Muscle of leg (tissue), 16 donors: ENCODE results near the gene KDR. TPM values are rescaled to one million over a fixed set of nuclear protein-coding genes. Genes with fewer than 3 reads are reported as not detected.

Experiments used
- DNase-seq: peaks from one replicate; pipeline ENCODE4 v3.0.0; 2013
- H3K27ac ChIP-seq: one replicate; pipeline ENCODE4 v1.5.1; 2013; ENCODE audit warnings: mild to moderate bottlenecking, low read length, control low read depth
- H3K27me3 ChIP-seq: one replicate; pipeline ENCODE4 v1.6.1; 2013; ENCODE audit warnings: low read length; ENCODE audit not compliant: control insufficient read depth, insufficient read depth
- H3K36me3 ChIP-seq: one replicate; pipeline ENCODE4 v1.6.1; 2013; ENCODE audit warnings: low read length; ENCODE audit not compliant: control insufficient read depth, insufficient read depth
- H3K4me1 ChIP-seq: one replicate; pipeline ENCODE4 v1.6.1; 2013; ENCODE audit warnings: low read length; ENCODE audit not compliant: control insufficient read depth, insufficient read depth
- H3K4me3 ChIP-seq: one replicate; pipeline ENCODE4 v1.5.1; 2013; ENCODE audit warnings: low read length, control low read depth
- H3K9me3 ChIP-seq: replicated peaks from 2 replicates; pipeline ENCODE4 v1.6.1; 2013; ENCODE audit warnings: low read depth, low read length; ENCODE audit not compliant: control insufficient read depth
- WGBS: methylation state at CpG from one replicate; pipeline ENCODE4 v1.1.5; 2013; ENCODE audit warnings: missing lambda C conversion rate; ENCODE audit not compliant: insufficient coverage; 5-methylcytosine and 5-hydroxymethylcytosine counted together
- long read RNA-seq, 11 donors: transcript quantifications; one replicate each; lab custom pipeline, GENCODE V29; 2026
- polyA plus RNA-seq, 8 donors: library from polyadenylated mRNA; unstranded; fragments of 120-200 nt; gene quantifications; one replicate each; pipeline versions ENCODE4 v1.2.1 to v1.2.3, GENCODE V29; 2013; ENCODE audit warnings: inconsistent platforms in 1 of 8, low replicate concordance in 1 of 8; ENCODE audit not compliant: insufficient read length in 8 of 8, insufficient read depth in 1 of 8
- total RNA-seq: library from RNA; stranded (reverse); fragments of 120-200 nt; gene quantifications from one replicate; pipeline ENCODE4 v1.2.4, GENCODE V29; 2013

Gene KDR
- total RNA-seq (48.9 TPM), polyA plus RNA-seq (10 to 100 TPM; 39.1 to 60.7 (median 48.9) TPM)
- long read RNA-seq, donor 1, full-length matches to known transcripts = 1 of 6 reads
- long read RNA-seq, donor 1, partial matches to known transcripts = 5 of 6 reads
- long read RNA-seq, donor 1, other reads (novel, unspliced or antisense) = 0 of 6 reads
- long read RNA-seq, donor 2 = 0 reads
- long read RNA-seq, donor 3, full-length matches to known transcripts = 2 of 13 reads
- long read RNA-seq, donor 3, partial matches to known transcripts = 11 of 13 reads
- long read RNA-seq, donor 3, other reads (novel, unspliced or antisense) = 0 of 13 reads
- long read RNA-seq, donor 4, full-length matches to known transcripts = 4 of 4 reads
- long read RNA-seq, donor 4, partial matches to known transcripts = 0 of 4 reads
- long read RNA-seq, donor 4, other reads (novel, unspliced or antisense) = 0 of 4 reads
- long read RNA-seq, donor 5, full-length matches to known transcripts = 3 of 54 reads
- long read RNA-seq, donor 5, partial matches to known transcripts = 51 of 54 reads
- long read RNA-seq, donor 5, other reads (novel, unspliced or antisense) = 0 of 54 reads
- long read RNA-seq, donor 6, full-length matches to known transcripts = 4 of 4 reads
- long read RNA-seq, donor 6, partial matches to known transcripts = 0 of 4 reads
- long read RNA-seq, donor 6, other reads (novel, unspliced or antisense) = 0 of 4 reads
- long read RNA-seq, donor 7, full-length matches to known transcripts = 2 of 8 reads
- long read RNA-seq, donor 7, partial matches to known transcripts = 6 of 8 reads
- long read RNA-seq, donor 7, other reads (novel, unspliced or antisense) = 0 of 8 reads
- long read RNA-seq, donor 8, full-length matches to known transcripts = 3 of 3 reads
- long read RNA-seq, donor 8, partial matches to known transcripts = 0 of 3 reads
- long read RNA-seq, donor 8, other reads (novel, unspliced or antisense) = 0 of 3 reads
- long read RNA-seq, donor 9, partial matches to known transcripts = 5 of 6 reads
- long read RNA-seq, donor 9, other reads (novel, unspliced or antisense) = 0 of 6 reads
- long read RNA-seq, donor 10, full-length matches to known transcripts = 8 of 13 reads
- long read RNA-seq, donor 10, partial matches to known transcripts = 5 of 13 reads
- long read RNA-seq, donor 10, other reads (novel, unspliced or antisense) = 0 of 13 reads
- long read RNA-seq, donor 11, full-length matches to known transcripts = 1 of 1 reads
- long read RNA-seq, donor 11, partial matches to known transcripts = 0 of 1 reads
- long read RNA-seq, donor 11, other reads (novel, unspliced or antisense) = 0 of 1 reads

GRCh38 chr4:55125087-55125721, at the start of gene KDR:
KDR (minus strand) TSS chr4:55125595; CDS start chr4:55125293, 302 bp downstream.
- H3K4me1 ChIP-seq = peaks cover 15% of the 10 kb centered on the region
- H3K4me3 ChIP-seq = peak within 1 kb of the TSS; percentile 58
- DNase-seq = peak; percentile 43
- H3K9me3 ChIP-seq = no peaks in the 10 kb centered on the region
- WGBS = under 1% methylated on average over 46 of the region's 57 CpGs
- H3K27me3 ChIP-seq = peaks cover 25% of the 10 kb centered on the region
- no peaks in the 10 kb centered on the region for H3K36me3 ChIP-seq
- H3K27ac ChIP-seq = peak within 1 kb of the TSS; percentile 35

GRCh38 chr4:55173580-55173979, 48.2 kb upstream of the KDR start:
- H3K27ac ChIP-seq = peak overlapping the region; percentile 74
- no peaks in the 10 kb centered on the region for H3K9me3 ChIP-seq
- H3K4me1 ChIP-seq = peaks cover 11% of the 10 kb centered on the region
- H3K4me3 ChIP-seq = no peak overlapping the region
- no CpG with 5 or more reads among the region's 1 CpG for WGBS
- no peak for DNase-seq
- H3K36me3 ChIP-seq = no peaks in the 10 kb centered on the region
- H3K27me3 ChIP-seq = no peaks in the 10 kb centered on the region

GRCh38 chr4:55172694-55173287, 47.4 kb upstream of the KDR start:
- no peaks in the 10 kb centered on the region for H3K36me3 ChIP-seq
- DNase-seq = peak; percentile 32
- H3K27ac ChIP-seq = peak overlapping the region; percentile 74
- no peaks in the 10 kb centered on the region for H3K27me3 ChIP-seq
- no peak overlapping the region for H3K4me3 ChIP-seq
- H3K4me1 ChIP-seq = peaks cover 5% of the 10 kb centered on the region
- no peaks in the 10 kb centered on the region for H3K9me3 ChIP-seq
- 75% methylated on average over 1 of the region's 4 CpGs for WGBS

- Histone ChIP-seq H3K27me3 (no peaks in the 10 kb centered on the region), H3K4me3 (no peak overlapping the region), H3K27ac (no peak overlapping the region), H3K9me3 (no peaks in the 10 kb centered on the region), H3K4me1 (peaks cover 3% of the 10 kb centered on the region), H3K36me3 (no peaks in the 10 kb centered on the region)
- no CpG with 5 or more reads among the region's 6 CpGs for WGBS
- no peak for DNase-seq
Measured at GRCh38 chr4:55170462-55170861, 45.1 kb upstream of the KDR start.

GRCh38 chr4:55169352-55169961, 44.1 kb upstream of the KDR start:
- Histone ChIP-seq H3K9me3 (no peaks in the 10 kb centered on the region), H3K4me1 (peaks cover 3% of the 10 kb centered on the region), H3K27me3 (no peaks in the 10 kb centered on the region), H3K36me3 (no peaks in the 10 kb centered on the region), H3K4me3 (no peak overlapping the region), H3K27ac (no peak overlapping the region)
- DNase-seq = no peak
- WGBS = 84% methylated on average over 7 of the region's 12 CpGs

- Histone ChIP-seq H3K27ac (no peak overlapping the region), H3K4me3 (no peak overlapping the region), H3K36me3 (no peaks in the 10 kb centered on the region), H3K27me3 (peaks cover 6% of the 10 kb centered on the region), H3K9me3 (no peaks in the 10 kb centered on the region), H3K4me1 (peaks cover 4% of the 10 kb centered on the region)
- no peak for DNase-seq
- WGBS = no CpG with 5 or more reads among the region's 1 CpG
Measured at GRCh38 chr4:55162396-55162795, 37.0 kb upstream of the KDR start.

GRCh38 chr4:55161739-55162138, 36.3 kb upstream of the KDR start:
- Histone ChIP-seq H3K4me1 (peaks cover 4% of the 10 kb centered on the region), H3K9me3 (no peaks in the 10 kb centered on the region), H3K36me3 (no peaks in the 10 kb centered on the region), H3K27ac (no peak overlapping the region), H3K27me3 (peaks cover 10% of the 10 kb centered on the region), H3K4me3 (no peak overlapping the region)
- WGBS = 67% methylated on average over 1 of the region's 6 CpGs
- DNase-seq = no peak

- 50% methylated on average over 1 of the region's 2 CpGs for WGBS
- no peaks in the 10 kb centered on the region for H3K36me3 ChIP-seq
- no peaks in the 10 kb centered on the region for H3K9me3 ChIP-seq
- no peak for DNase-seq
- peaks cover 10% of the 10 kb centered on the region for H3K27me3 ChIP-seq
- H3K4me3 ChIP-seq = no peak overlapping the region
- no peak overlapping the region for H3K27ac ChIP-seq
- H3K4me1 ChIP-seq = peaks cover 4% of the 10 kb centered on the region
Measured at GRCh38 chr4:55159851-55160250, 34.5 kb upstream of the KDR start.

- H3K36me3 ChIP-seq = no peaks in the 10 kb centered on the region
- no peaks in the 10 kb centered on the region for H3K9me3 ChIP-seq
- no peak overlapping the region for H3K27ac ChIP-seq
- peaks cover 10% of the 10 kb centered on the region for H3K27me3 ChIP-seq
- H3K4me1 ChIP-seq = peaks cover 4% of the 10 kb centered on the region
- no peak overlapping the region for H3K4me3 ChIP-seq
- 40% methylated on average over 2 of the region's 3 CpGs for WGBS
- no peak for DNase-seq
Measured at GRCh38 chr4:55158957-55159356, 33.6 kb upstream of the KDR start.
